Measurements from ENCODE around the gene SEC24C. TPM values are rescaled to one million over a fixed set of nuclear protein-coding genes. Genes with fewer than 3 reads are reported as not detected.

Gene SEC24C
- polyA plus RNA-seq, 1 of the 3 experiments (the other 2 are of a cell fraction): 73.6 TPM

DNA sequence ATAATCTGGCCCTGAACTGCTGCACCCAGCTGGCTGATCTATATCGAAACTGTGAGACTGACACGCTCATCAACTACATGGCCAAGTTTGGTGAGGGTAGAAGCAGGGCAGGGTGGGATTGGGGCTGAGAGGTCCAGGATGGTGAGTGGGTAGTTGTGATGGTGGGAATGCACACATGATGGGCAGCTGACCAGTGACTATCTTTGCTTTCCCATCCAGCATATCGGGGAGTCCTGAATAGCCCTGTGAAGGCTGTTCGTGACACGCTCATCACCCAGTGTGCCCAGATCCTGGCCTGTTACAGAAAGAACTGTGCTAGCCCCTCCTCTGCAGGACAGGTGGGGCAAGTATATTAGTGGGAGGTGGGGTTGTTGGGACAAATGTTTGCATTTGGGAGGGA, 25.2 kb downstream of the SEC24C start:
- H3K79me2 ChIP-seq (ENCODE audit: insufficient read depth): peaks cover 24% of the 10 kb centered on the region
- H3K9me3 ChIP-seq: no peaks in the 10 kb centered on the region
- peaks cover 58 to 65% of the 10 kb centered on the region in 2 experiments for H3K36me3 ChIP-seq (replicated peaks in 1 of 2; ENCODE audit: control insufficient read depth in 1 of 2, insufficient read depth in 2 of 2, low read length in 1 of 2)
- H3K27me3 ChIP-seq (ENCODE audit: insufficient read depth): no peaks in the 10 kb centered on the region
- WGBS (ENCODE audit: low lambda C conversion rate): 93% methylated on average over 2 of the region's 5 CpGs
- no peaks in the 10 kb centered on the region for H3K9me2 ChIP-seq
- TF ChIP-seq TEAD4 (IDR thresholded peaks at IDR 0.05; ENCODE audit: borderline replicate concordance, insufficient read depth) (no peak), MAX (IDR thresholded peaks at IDR 0.05; ENCODE audit: low read depth) (no peak), PBX3 (IDR thresholded peaks at IDR 0.05) (no peak), RXRA (IDR thresholded peaks at IDR 0.05; ENCODE audit: borderline replicate concordance, low read depth) (no peak), JUND (IDR thresholded peaks at IDR 0.05) (no peak), USF2 (IDR thresholded peaks at IDR 0.05; ENCODE audit: borderline replicate concordance, low read depth, low read length) (no peak), EP300 (IDR thresholded peaks at IDR 0.05; ENCODE audit: borderline replicate concordance in 1 of 2, low read depth in 1 of 2, low read length in 1 of 2) (no peak), CHD2 (IDR thresholded peaks at IDR 0.05; ENCODE audit: low read length, partially characterized antibody) (no peak), FOSL2 (IDR thresholded peaks at IDR 0.05; ENCODE audit: borderline replicate concordance, low read depth) (no peak), GABPA (IDR thresholded peaks at IDR 0.05; ENCODE audit: low read depth) (no peak), NRF1 (IDR thresholded peaks at IDR 0.05; ENCODE audit: low read depth, low read length) (no peak), POLR2AphosphoS5 (IDR thresholded peaks at IDR 0.05; ENCODE audit: low read depth, low read length) (no peak), NFIC (IDR thresholded peaks at IDR 0.05; ENCODE audit: borderline replicate concordance) (no peak), GATA2 (CRISPR knock-in tag; IDR thresholded peaks at IDR 0.05) (no peak), MEF2A (IDR thresholded peaks at IDR 0.05; ENCODE audit: borderline replicate concordance, low read depth) (no peak)
- TF ChIP-seq, protein P1, sequence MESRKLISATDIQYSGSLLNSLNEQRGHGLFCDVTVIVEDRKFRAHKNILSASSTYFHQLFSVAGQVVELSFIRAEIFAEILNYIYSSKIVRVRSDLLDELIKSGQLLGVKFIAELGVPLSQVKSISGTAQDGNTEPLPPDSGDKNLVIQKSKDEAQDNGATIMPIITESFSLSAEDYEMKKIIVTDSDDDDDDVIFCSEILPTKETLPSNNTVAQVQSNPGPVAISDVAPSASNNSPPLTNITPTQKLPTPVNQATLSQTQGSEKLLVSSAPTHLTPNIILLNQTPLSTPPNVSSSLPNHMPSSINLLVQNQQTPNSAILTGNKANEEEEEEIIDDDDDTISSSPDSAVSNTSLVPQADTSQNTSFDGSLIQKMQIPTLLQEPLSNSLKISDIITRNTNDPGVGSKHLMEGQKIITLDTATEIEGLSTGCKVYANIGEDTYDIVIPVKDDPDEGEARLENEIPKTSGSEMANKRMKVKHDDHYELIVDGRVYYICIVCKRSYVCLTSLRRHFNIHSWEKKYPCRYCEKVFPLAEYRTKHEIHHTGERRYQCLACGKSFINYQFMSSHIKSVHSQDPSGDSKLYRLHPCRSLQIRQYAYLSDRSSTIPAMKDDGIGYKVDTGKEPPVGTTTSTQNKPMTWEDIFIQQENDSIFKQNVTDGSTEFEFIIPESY (IDR thresholded peaks at IDR 0.05; ENCODE audit: borderline replicate concordance, low read depth): no peak
- TF ChIP-seq, protein P2, sequence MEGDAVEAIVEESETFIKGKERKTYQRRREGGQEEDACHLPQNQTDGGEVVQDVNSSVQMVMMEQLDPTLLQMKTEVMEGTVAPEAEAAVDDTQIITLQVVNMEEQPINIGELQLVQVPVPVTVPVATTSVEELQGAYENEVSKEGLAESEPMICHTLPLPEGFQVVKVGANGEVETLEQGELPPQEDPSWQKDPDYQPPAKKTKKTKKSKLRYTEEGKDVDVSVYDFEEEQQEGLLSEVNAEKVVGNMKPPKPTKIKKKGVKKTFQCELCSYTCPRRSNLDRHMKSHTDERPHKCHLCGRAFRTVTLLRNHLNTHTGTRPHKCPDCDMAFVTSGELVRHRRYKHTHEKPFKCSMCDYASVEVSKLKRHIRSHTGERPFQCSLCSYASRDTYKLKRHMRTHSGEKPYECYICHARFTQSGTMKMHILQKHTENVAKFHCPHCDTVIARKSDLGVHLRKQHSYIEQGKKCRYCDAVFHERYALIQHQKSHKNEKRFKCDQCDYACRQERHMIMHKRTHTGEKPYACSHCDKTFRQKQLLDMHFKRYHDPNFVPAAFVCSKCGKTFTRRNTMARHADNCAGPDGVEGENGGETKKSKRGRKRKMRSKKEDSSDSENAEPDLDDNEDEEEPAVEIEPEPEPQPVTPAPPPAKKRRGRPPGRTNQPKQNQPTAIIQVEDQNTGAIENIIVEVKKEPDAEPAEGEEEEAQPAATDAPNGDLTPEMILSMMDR (IDR thresholded peaks at IDR 0.05): no peak
- H2AFZ ChIP-seq (ENCODE audit: low read depth): no peak overlapping the region
- ChIA-PET CTCF (no interaction called here), POLR2A (no interaction called here)
- peaks cover 4 to 20% of the 10 kb centered on the region in 2 experiments; a peak in 3 of 4 replicates for H3K4me1 ChIP-seq (ENCODE audit: control insufficient read depth in 1 of 2, insufficient read depth in 2 of 2, low read depth in 1 of 2, low read length in 1 of 2)
- H3K4me3 ChIP-seq (ENCODE audit: low read depth in 2 of 2, low read length in 1 of 2): no peak overlapping the region
- H3K9ac ChIP-seq: no peak overlapping the region
- no peak overlapping the region for H3K27ac ChIP-seq (ENCODE audit: low read depth in 2 of 2, low read length in 1 of 2)
- H3K4me2 ChIP-seq: no peak overlapping the region
- peaks cover 26% of the 10 kb centered on the region for H3F3A ChIP-seq (replicated peaks; ENCODE audit: insufficient read depth)
- H4K20me1 ChIP-seq (ENCODE audit: insufficient read depth): 0 out of 2 replicates have a peak, but pooled peaks cover 5% of the 10 kb centered on the region
- no peak for DNase-seq
